Loucy (cell line): ENCODE measurements around the gene CC2D2B.

Source experiments
- EZH2phosphoT487 ChIP-seq: fragments of 200-600 bp; IDR thresholded peaks from 2 replicates; pipeline ENCODE4 v1.6.1; 2018; ENCODE audit warnings: antibody characterized with exemption, mild to moderate bottlenecking, moderate library complexity, borderline replicate concordance
- TF ChIP-seq, protein P1 (sequence below): fragments of 200-600 bp; sonication (generic); conservative IDR thresholded peaks from 2 replicates; pipeline ENCODE4 v1.5.1; 2014; ENCODE audit warnings: mild to moderate bottlenecking, antibody characterized with exemption, low read length

DNA sequence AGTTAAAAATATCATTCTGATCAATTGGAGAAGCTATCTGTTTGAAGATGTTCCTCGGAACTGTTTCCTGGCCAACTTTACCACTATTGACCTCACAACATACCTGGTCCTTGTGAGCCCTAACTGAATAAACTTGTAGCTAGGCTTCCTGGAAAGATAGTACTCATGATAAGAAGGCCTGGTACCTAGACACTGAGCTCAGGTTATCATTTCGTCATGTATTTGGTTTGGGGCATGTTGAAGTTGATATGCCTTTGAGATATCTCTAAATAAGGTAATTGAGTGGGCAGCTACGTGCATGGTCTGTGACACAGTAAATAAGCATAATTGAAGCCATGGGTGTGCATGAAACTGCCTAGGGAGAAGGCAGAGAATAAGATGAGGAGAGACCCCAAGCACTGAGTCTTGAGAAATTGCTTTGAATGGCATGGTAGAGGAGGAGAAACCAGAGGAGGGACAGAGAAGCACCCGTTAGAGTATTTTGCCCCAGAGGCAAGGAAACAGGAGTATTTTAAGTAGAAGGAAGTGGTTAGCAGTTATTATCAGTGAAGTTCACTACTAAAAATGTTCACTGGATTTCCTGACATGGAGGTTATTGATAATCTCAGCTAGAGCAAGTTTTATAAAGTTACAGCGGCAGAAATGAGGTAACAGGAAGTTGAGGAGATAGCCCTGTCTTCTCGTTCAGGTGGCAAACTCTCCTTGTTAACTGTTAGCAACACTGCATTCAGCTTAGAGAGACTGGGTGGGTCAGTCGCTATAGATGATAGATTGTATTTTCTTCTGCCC, 55.6 kb downstream of the CC2D2B start:
- no peak for TF ChIP-seq EZH2phosphoT487
- TF ChIP-seq, protein P1, sequence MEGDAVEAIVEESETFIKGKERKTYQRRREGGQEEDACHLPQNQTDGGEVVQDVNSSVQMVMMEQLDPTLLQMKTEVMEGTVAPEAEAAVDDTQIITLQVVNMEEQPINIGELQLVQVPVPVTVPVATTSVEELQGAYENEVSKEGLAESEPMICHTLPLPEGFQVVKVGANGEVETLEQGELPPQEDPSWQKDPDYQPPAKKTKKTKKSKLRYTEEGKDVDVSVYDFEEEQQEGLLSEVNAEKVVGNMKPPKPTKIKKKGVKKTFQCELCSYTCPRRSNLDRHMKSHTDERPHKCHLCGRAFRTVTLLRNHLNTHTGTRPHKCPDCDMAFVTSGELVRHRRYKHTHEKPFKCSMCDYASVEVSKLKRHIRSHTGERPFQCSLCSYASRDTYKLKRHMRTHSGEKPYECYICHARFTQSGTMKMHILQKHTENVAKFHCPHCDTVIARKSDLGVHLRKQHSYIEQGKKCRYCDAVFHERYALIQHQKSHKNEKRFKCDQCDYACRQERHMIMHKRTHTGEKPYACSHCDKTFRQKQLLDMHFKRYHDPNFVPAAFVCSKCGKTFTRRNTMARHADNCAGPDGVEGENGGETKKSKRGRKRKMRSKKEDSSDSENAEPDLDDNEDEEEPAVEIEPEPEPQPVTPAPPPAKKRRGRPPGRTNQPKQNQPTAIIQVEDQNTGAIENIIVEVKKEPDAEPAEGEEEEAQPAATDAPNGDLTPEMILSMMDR: no peak
